Body of pancreas (tissue), 4 donors: ENCODE measurements around the gene IGIP. TPM values are rescaled to one million over a fixed set of nuclear protein-coding genes. Genes with fewer than 3 reads are reported as not detected.
A peak's percentile ranks its signal among the peaks of the same experiment; 100 is the strongest.

Experiments
- ATAC-seq: fragments of 150-250 bp; one replicate; pipeline ENCODE4 v1.9.1; 2016
- DNase-seq, 4 donors: peaks; one replicate each; pipeline ENCODE4 v3.0.0-alpha.2; 2019
- H3K27ac ChIP-seq, 4 donors: fragments of 200-600 bp; sonication (generic); 1 replicate in 3 of 4; 2 replicates in 1 of 4; pipeline versions ENCODE4 v1.5.1 to v1.6.1; 2016 to 2019; ENCODE audit warnings: mild to moderate bottlenecking in 1 of 4, mixed read lengths in 1 of 4, moderate library complexity in 1 of 4
- H3K27me3 ChIP-seq, 2 donors: fragments of 200-600 bp; sonication (generic); one replicate each; pipeline ENCODE4 v1.6.0; 2016; ENCODE audit warnings: mild to moderate bottlenecking in 1 of 2
- H3K36me3 ChIP-seq, 2 donors: fragments of 200-600 bp; sonication (generic); replicated peaks in 1 of 2; 2 replicates each; pipeline ENCODE4 v1.5.1; 2016; ENCODE audit warnings: low read depth in 2 of 2; ENCODE audit not compliant: insufficient read depth in 1 of 2
- H3K4me1 ChIP-seq: fragments of 200-600 bp; sonication (generic); one replicate; pipeline ENCODE4 v1.6.0; 2016
- H3K4me3 ChIP-seq, 2 donors: fragments of 200-600 bp; sonication (generic); 1 replicate in 1 of 2; 2 replicates in 1 of 2; pipeline ENCODE4 v1.5.1; 2016 to 2019
- H3K9me3 ChIP-seq, 3 donors: fragments of 200-600 bp; sonication (generic); 1 replicate in 2 of 3; 2 replicates in 1 of 3; pipeline ENCODE4 v1.5.1; 2016
- POLR2A ChIP-seq, 3 donors: fragments of 450-650 bp; IDR thresholded peaks; one replicate each; pipeline ENCODE4 v1.6.1; 2016; ENCODE audit warnings: antibody characterized with exemption in 3 of 3, mild to moderate bottlenecking in 2 of 3
- WGBS, 2 donors: methylation state at CpG; one replicate each; pipeline ENCODE4 v1.1.5; 2017; 5-methylcytosine and 5-hydroxymethylcytosine counted together
- intact Hi-C: fragments of 100-400 bp; cut with DNase I; formaldehyde crosslinking; loops from one replicate; pipeline ENCODE4 v1.15.1; 2023
- total RNA-seq, 2 donors: library from RNA; depleted of rRNA; stranded (reverse); fragments of >200 nt; gene quantifications; one replicate each; pipeline ENCODE4 v1.1.0, GENCODE V29; 2016
- TF ChIP-seq, protein P1 (sequence below), 7 experiments: fragments of 450-650 bp in 4 of 7; fragments of 200-600 bp in 3 of 7; sonication (generic) in 3 of 7; IDR thresholded peaks; one replicate each; pipeline ENCODE4 v1.5.1; 2016 to 2019; ENCODE audit warnings: antibody characterized with exemption in 7 of 7

Gene IGIP
- total RNA-seq, 2 donors from 2014 or later: 6.3 to 16.6 TPM

DNA sequence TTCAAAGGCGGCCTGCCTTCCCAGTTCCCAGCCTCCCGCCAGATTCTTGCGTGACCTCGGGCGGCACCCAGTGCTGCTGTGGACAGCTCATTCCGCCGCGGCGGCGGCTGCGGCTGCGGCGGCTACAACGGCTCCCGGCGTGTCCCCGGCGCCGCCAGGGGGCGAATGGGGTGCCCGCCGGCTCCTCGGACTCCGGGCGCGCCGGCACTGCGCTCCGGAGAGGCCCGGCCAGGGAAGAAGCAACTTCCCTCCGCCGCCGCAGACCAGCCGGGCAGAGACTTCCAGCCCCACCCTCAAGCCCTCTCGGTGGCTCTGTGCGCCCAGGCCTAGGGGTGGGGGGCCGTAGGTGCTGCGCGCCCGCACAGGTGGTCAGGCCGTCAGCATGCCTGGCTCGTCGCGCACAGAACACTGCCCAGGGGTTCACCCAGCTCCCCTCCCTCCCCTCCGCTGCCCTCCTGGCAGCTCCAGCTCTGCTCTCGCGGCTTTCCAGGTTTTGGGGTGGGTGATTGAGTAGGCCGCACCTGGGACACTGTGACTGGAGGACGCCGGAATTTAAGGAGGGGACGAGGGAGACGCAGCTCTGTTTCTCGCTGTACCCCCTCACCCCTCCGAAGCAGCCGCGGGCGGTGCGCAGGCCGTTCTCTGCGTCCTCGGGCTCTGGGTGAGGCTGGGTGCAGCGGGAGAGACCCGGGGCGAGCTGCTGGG is 20.2 kb downstream of the IGIP start:
- Histone ChIP-seq H3K4me3 (no peak overlapping the region), H3K9me3 (no peaks in the 10 kb centered on the region), H3K36me3 (no peaks in the 10 kb centered on the region), H3K27ac (no peak overlapping the region), H3K4me1 (peaks cover 17% of the 10 kb centered on the region), H3K27me3 (no peaks in the 10 kb centered on the region)
- peak; percentile 77 to 85 (median 78) for DNase-seq
- TF ChIP-seq POLR2A (IDR thresholded peaks at IDR 0.05): no peak
- TF ChIP-seq, protein P1, sequence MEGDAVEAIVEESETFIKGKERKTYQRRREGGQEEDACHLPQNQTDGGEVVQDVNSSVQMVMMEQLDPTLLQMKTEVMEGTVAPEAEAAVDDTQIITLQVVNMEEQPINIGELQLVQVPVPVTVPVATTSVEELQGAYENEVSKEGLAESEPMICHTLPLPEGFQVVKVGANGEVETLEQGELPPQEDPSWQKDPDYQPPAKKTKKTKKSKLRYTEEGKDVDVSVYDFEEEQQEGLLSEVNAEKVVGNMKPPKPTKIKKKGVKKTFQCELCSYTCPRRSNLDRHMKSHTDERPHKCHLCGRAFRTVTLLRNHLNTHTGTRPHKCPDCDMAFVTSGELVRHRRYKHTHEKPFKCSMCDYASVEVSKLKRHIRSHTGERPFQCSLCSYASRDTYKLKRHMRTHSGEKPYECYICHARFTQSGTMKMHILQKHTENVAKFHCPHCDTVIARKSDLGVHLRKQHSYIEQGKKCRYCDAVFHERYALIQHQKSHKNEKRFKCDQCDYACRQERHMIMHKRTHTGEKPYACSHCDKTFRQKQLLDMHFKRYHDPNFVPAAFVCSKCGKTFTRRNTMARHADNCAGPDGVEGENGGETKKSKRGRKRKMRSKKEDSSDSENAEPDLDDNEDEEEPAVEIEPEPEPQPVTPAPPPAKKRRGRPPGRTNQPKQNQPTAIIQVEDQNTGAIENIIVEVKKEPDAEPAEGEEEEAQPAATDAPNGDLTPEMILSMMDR (IDR thresholded peaks at IDR 0.05): peak; percentile 39 to 93 (median 74)
- 18 to 70% methylated on average over 18 to 59 of the region's 64 CpGs for WGBS, 2 donors
- peak; percentile 93 for ATAC-seq
- intact Hi-C loops: no loop called here

DNA sequence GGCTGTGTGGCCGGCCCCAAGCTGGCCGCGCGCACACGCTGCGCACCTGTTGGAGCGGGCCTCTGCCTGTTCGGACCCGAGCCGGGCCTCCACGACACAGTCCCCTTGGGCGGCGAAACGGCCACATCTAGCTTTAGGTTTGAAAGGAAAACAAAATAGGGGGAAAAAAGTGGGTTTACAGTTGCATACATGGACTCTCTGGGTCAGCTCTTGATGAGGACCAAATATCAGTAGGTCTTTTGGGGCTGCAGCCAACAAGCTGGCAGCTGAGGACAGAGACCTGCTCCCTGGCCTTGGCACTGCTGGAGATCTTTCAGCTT is 20.7 kb downstream of the IGIP start:
- Histone ChIP-seq H3K4me3 (no peak overlapping the region), H3K27me3 (no peaks in the 10 kb centered on the region), H3K9me3 (no peaks in the 10 kb centered on the region), H3K36me3 (no peaks in the 10 kb centered on the region), H3K27ac (no peak overlapping the region), H3K4me1 (peaks cover 17% of the 10 kb centered on the region)
- intact Hi-C loops: no loop called here
- ATAC-seq (no peak), DNase-seq (no peak)
- TF ChIP-seq, protein P1 (IDR thresholded peaks at IDR 0.05): no peak
- TF ChIP-seq POLR2A (IDR thresholded peaks at IDR 0.05): no peak
- 62 to 87% methylated on average over 14 of the region's 14 CpGs for WGBS, 2 donors

DNA sequence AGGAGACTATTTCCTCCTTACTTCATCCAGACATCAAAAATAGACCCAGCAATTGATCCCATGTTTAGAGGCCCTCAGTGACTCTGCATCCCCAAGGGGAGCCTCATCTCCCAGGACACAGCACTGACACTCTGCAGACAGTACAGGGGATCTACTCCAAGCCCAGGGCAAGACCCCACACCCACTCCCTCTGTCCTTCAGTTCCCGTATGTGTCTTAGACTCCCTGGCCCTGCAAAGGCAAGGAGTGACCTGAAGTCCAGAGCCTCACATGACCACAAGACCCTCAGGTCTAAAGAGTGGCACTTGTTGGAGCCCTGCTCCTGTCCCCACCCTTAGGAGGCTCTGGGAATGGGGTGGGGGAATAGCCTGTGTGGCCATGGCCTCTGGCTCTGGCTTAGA is 21.7 kb downstream of the IGIP start:
- Histone ChIP-seq H3K4me3 (no peak overlapping the region), H3K4me1 (peaks cover 17% of the 10 kb centered on the region), H3K36me3 (no peaks in the 10 kb centered on the region), H3K27ac (no peak overlapping the region), H3K9me3 (no peaks in the 10 kb centered on the region), H3K27me3 (no peaks in the 10 kb centered on the region)
- intact Hi-C loops: no loop called here
- ATAC-seq (no peak), DNase-seq (no peak)
- TF ChIP-seq, protein P1 (IDR thresholded peaks at IDR 0.05): no peak
- no peak for TF ChIP-seq POLR2A (IDR thresholded peaks at IDR 0.05)
- WGBS, 2 donors: 91 to 92% methylated on average over 1 of the region's 1 CpG

DNA sequence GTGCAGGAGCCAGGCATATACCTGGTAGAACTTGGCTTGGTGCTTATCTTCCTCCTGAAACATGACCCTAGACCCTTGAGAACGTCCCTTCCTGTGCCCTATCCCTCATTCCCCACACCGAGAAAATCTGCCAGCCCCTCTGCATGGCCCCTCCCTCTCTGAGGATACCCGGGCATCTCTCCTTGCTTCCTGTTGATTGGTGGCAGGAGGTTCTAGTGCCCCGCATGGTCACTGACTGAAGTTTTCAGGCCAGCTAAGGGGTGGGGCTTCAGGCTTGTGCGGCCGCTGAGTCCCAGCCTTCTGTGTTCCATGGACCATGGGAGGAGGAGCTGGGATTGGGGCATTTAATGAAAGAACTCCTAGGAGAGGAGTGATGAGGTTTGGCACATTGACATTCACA is 22.8 kb downstream of the IGIP start:
- intact Hi-C loops: no loop called here
- TF ChIP-seq POLR2A (IDR thresholded peaks at IDR 0.05): no peak
- TF ChIP-seq, protein P1 (IDR thresholded peaks at IDR 0.05): no peak
- ATAC-seq (no peak), DNase-seq (no peak)
- no peaks in the 10 kb centered on the region for H3K27me3 ChIP-seq
- H3K4me3 ChIP-seq: no peak overlapping the region
- H3K36me3 ChIP-seq: no peaks in the 10 kb centered on the region
- 33 to 67% methylated on average over 6 of the region's 6 CpGs for WGBS, 2 donors
- no peaks in the 10 kb centered on the region for H3K9me3 ChIP-seq
- H3K27ac ChIP-seq: no peak overlapping the region
- H3K4me1 ChIP-seq: peaks cover 17% of the 10 kb centered on the region

DNA sequence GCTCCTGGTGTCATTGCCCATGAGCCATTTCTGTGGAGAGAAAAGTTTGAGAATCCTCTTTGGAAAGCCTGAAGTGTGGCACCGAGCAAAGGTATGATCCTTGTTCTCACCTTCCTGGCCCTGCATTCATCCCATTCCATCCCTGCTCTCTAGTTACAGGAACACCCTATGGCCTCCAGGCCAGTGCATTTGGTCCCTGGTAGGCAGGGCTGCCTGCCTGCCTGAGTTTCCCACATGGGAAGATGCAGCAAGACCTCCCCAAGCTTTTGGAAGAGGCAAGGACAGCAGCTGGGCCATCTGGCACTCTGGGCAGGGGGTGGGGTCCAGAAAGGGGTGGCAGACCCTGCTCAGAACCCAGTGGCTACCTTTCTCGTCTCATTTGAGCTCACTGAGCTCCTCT is 24.5 kb downstream of the IGIP start:
- ATAC-seq (no peak), DNase-seq (no peak)
- Histone ChIP-seq H3K36me3 (no peaks in the 10 kb centered on the region), H3K27me3 (no peaks in the 10 kb centered on the region), H3K9me3 (no peaks in the 10 kb centered on the region), H3K4me1 (peaks cover 14% of the 10 kb centered on the region), H3K27ac (no peak overlapping the region), H3K4me3 (no peak overlapping the region)
- 89 to 96% methylated on average over 2 of the region's 2 CpGs for WGBS, 2 donors
- TF ChIP-seq, protein P1 (IDR thresholded peaks at IDR 0.05): no peak
- TF ChIP-seq POLR2A (IDR thresholded peaks at IDR 0.05): no peak
- intact Hi-C loops: loop anchor here (5.0 kb wide), 2 partner anchors 33 to 363 kb away; no protein-coding TSS in a partner anchor
